Lower lobe of right lung (tissue), 2 donors: ENCODE results near the gene LRRC32. TPM values are rescaled to one million over a fixed set of nuclear protein-coding genes. Genes with fewer than 3 reads are reported as not detected.

Experiments
- ATAC-seq, 2 donors: fragments of 200-7000 bp; cut with Tn5 transposase; one replicate each; pipeline ENCODE4 v1.9.1; 2020 to 2022; ENCODE audit warnings: mild to moderate bottlenecking in 2 of 2, moderate library complexity in 2 of 2
- DNase-seq: peaks from one replicate; pipeline ENCODE4 v3.0.0-alpha.2; 2020
- H3K27ac ChIP-seq: fragments of 200-600 bp; one replicate; pipeline ENCODE4 v1.8.0; 2022
- H3K27me3 ChIP-seq: fragments of 200-600 bp; one replicate; pipeline ENCODE4 v1.8.0; 2022; ENCODE audit warnings: low read depth
- H3K36me3 ChIP-seq: fragments of 200-600 bp; one replicate; pipeline ENCODE4 v1.8.0; 2022; ENCODE audit warnings: mild to moderate bottlenecking
- H3K4me1 ChIP-seq: fragments of 200-600 bp; one replicate; pipeline ENCODE4 v1.8.0; 2022
- H3K4me3 ChIP-seq: fragments of 200-600 bp; one replicate; pipeline ENCODE4 v1.8.0; 2022; ENCODE audit warnings: mild to moderate bottlenecking
- H3K9me3 ChIP-seq: fragments of 200-600 bp; one replicate; pipeline ENCODE4 v1.8.0; 2022
- intact Hi-C: fragments of 100-400 bp; cut with DNase I; formaldehyde crosslinking; loops from one replicate; pipeline ENCODE4 v1.11.0; 2022
- total RNA-seq: library from RNA; stranded (reverse); fragmentation: NEBNext Ultra II Directional; extraction: Animal tissue kit (Norgen Biotek cat#: 25700); gene quantifications from one replicate; pipeline ENCODE4 v1.2.1, GENCODE V29; 2021
- TF ChIP-seq, protein P1 (sequence below): fragments of 200-600 bp; IDR thresholded peaks from one replicate; pipeline ENCODE4 v1.8.0; 2022; ENCODE audit warnings: antibody characterized with exemption, mild to moderate bottlenecking
- donor health status: DM: no; HTN: yes; CAD: no; lungs with severe emphysema.

The LRRC32 gene
- total RNA-seq, 1 donor from 2014 or later, result 121 TPM

GRCh38 chr11:76637491-76638269, 32.9 kb downstream of the LRRC32 start:
- peaks cover 31% of the 10 kb centered on the region for H3K4me1 ChIP-seq
- peak; percentile 61 to 68 for ATAC-seq
- peak overlapping the region; percentile 58 for H3K27ac ChIP-seq
- DNase-seq, result peak; percentile 77
- TF ChIP-seq, protein P1, sequence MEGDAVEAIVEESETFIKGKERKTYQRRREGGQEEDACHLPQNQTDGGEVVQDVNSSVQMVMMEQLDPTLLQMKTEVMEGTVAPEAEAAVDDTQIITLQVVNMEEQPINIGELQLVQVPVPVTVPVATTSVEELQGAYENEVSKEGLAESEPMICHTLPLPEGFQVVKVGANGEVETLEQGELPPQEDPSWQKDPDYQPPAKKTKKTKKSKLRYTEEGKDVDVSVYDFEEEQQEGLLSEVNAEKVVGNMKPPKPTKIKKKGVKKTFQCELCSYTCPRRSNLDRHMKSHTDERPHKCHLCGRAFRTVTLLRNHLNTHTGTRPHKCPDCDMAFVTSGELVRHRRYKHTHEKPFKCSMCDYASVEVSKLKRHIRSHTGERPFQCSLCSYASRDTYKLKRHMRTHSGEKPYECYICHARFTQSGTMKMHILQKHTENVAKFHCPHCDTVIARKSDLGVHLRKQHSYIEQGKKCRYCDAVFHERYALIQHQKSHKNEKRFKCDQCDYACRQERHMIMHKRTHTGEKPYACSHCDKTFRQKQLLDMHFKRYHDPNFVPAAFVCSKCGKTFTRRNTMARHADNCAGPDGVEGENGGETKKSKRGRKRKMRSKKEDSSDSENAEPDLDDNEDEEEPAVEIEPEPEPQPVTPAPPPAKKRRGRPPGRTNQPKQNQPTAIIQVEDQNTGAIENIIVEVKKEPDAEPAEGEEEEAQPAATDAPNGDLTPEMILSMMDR, result no peak
- intact Hi-C loops, result no loop called here
- no peaks in the 10 kb centered on the region for H3K9me3 ChIP-seq
- no peak overlapping the region for H3K4me3 ChIP-seq
- H3K27me3 ChIP-seq, result no peaks in the 10 kb centered on the region
- H3K36me3 ChIP-seq, result no peaks in the 10 kb centered on the region

- no peak overlapping the region for H3K4me3 ChIP-seq
- peaks cover 31% of the 10 kb centered on the region for H3K4me1 ChIP-seq
- intact Hi-C loops, result no loop called here
- DNase-seq, result no peak
- H3K27me3 ChIP-seq, result no peaks in the 10 kb centered on the region
- H3K27ac ChIP-seq, result peak overlapping the region; percentile 58
- ATAC-seq, result no peak
- no peaks in the 10 kb centered on the region for H3K9me3 ChIP-seq
- TF ChIP-seq, protein P1, result no peak
- H3K36me3 ChIP-seq, result no peaks in the 10 kb centered on the region
These were observed 33.6 kb downstream of the LRRC32 start for GRCh38 chr11:76636826-76637460.

DNA sequence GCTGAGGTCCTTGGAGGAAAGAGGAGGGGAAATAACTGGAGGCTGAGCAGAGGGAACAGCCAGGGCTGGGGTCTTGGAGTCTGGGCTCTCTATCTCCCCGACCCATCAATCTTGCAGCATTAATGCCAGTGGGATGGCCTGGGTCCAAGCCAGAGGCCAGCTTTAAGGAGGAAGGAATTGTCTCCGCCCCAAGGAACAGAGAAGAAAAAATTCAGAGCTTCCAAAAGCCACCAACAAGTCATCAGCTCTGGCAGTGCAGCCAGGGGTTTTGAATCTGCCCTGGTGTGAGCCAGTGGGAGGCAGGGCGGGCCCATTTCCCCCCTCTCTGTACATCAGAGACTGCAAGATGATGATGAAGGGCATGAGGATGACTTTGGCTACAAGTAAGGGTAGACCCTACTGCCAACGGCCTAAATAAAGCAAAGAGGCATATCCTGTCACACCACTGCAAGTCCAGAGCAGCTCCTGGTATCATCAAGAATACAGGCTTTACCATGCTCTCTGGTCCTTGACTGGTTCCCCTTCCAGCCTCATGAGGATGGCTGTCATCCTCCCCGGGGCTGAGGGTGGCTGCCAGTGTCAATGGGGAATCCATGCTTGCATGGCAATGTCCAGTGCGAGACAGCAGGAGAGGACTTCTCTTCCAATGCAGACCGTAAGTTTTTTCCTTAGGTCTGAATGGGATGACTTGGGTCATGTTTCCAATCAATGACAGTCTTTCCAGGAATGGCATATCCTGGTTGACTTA, 34.4 kb downstream of the LRRC32 start:
- Histone ChIP-seq H3K4me3 (no peak overlapping the region), H3K27ac (peak overlapping the region; percentile 58), H3K36me3 (no peaks in the 10 kb centered on the region), H3K27me3 (no peaks in the 10 kb centered on the region), H3K9me3 (no peaks in the 10 kb centered on the region), H3K4me1 (peaks cover 32% of the 10 kb centered on the region)
- intact Hi-C loops, result no loop called here
- ATAC-seq (no peak), DNase-seq (no peak)
- TF ChIP-seq, protein P1, result no peak

DNA sequence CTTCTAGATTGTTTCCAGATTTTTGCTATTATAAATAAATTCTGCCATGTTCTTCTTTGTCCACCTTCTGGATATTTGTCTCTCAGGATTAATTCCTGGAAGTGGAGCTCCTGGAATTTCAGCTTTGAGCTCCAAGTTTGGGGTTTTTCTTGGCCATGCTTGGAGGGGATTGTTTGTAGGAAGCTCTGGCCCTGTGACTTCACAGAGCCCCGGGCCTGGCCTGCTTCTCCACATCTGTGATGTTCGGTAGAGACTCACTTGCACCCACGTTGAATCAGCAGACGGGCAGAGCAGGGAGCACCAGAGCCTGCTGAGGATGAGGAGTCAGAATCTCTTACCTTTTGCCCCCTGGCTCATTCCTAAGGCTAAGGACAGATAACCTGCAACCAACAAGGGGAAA, 35.7 kb downstream of the LRRC32 start:
- DNase-seq (no peak), ATAC-seq (no peak)
- intact Hi-C loops, result no loop called here
- no peaks in the 10 kb centered on the region for H3K9me3 ChIP-seq
- no peak overlapping the region for H3K4me3 ChIP-seq
- H3K27ac ChIP-seq, result no peak overlapping the region
- no peaks in the 10 kb centered on the region for H3K36me3 ChIP-seq
- no peaks in the 10 kb centered on the region for H3K27me3 ChIP-seq
- TF ChIP-seq, protein P1, result no peak
- H3K4me1 ChIP-seq, result peaks cover 44% of the 10 kb centered on the region

GRCh38 chr11:76632492-76632891, 38.1 kb downstream of the LRRC32 start:
- Histone ChIP-seq H3K9me3 (no peaks in the 10 kb centered on the region), H3K27ac (no peak overlapping the region)
- no peak for ATAC-seq

More at GRCh38 chr11:76632492-76632891, 38.1 kb downstream of the LRRC32 start:
- no peaks in the 10 kb centered on the region for H3K27me3 ChIP-seq
- H3K4me3 ChIP-seq, result no peak overlapping the region
- H3K36me3 ChIP-seq, result no peaks in the 10 kb centered on the region
- TF ChIP-seq, protein P1, result no peak
- intact Hi-C loops, result no loop called here
- DNase-seq, result no peak
- H3K4me1 ChIP-seq, result peaks cover 49% of the 10 kb centered on the region
